T-helper 17 cell (primary cell): ENCODE data around the gene DCBLD2. TPM values are rescaled to one million over a fixed set of nuclear protein-coding genes. Genes with fewer than 3 reads are reported as not detected.

Experiments
- ATAC-seq: fragments of 150-1000 bp; cut with Tn5 transposase; 2 replicates; pipeline ENCODE4 v1.10.0; 2021; ENCODE audit warnings: mild to moderate bottlenecking, moderate library complexity
- DNase-seq, 3 donors: peaks; one replicate each; pipeline versions ENCODE4 v3.0.0 to v3.0.0-alpha.2; 2020 to 2021
- H3K9me3 ChIP-seq: one replicate; pipeline ENCODE4 v1.7.0; 2013; ENCODE audit warnings: low read length, mild to moderate bottlenecking; ENCODE audit not compliant: control insufficient read depth, poor library complexity, severe bottlenecking
- H3K27ac Mint-ChIP-seq: one replicate; pipeline ENCODE4 v1.8.0; 2022; ENCODE audit warnings: mild to moderate bottlenecking, moderate library complexity, mixed read lengths
- H3K27me3 Mint-ChIP-seq: one replicate; pipeline ENCODE4 v1.8.0; 2022; ENCODE audit warnings: mixed read lengths
- H3K36me3 Mint-ChIP-seq: one replicate; pipeline ENCODE4 v1.8.0; 2022; ENCODE audit warnings: low read depth, mixed read lengths
- H3K4me1 Mint-ChIP-seq: one replicate; pipeline ENCODE4 v1.8.0; 2022; ENCODE audit warnings: mild to moderate bottlenecking, mixed read lengths
- H3K4me3 Mint-ChIP-seq: one replicate; pipeline ENCODE4 v1.8.0; 2022; ENCODE audit warnings: mild to moderate bottlenecking, moderate library complexity, mixed read lengths
- total RNA-seq, 4 donors: library from RNA in 2 of 4; stranded (reverse) in 2 of 4; gene quantifications; one replicate each; pipeline ENCODE4 v1.2.3 and lab custom pipeline; 2022 to 2026

The DCBLD2 gene
- total RNA-seq, 2 donors from 2014 or later: 0.37 to 2.0 TPM

DNA sequence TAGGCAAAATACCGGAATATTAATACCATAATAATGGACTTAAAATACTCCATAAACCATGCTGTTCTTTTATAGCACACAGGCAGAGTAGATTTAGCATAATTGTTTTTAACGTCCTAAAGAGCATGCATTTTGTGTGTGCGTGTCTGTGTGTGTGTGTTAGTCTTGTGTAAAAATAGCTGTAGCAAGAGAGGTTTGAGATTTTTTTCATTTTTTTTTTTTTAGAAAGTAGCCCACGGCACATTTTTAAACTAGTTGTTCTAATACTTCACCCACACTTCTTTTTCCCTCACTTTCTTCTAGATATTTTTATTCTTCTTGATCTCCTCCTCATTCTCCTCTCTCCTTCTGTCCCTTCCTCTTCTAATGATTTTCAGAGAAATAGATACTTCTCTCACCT lies 145.9 kb downstream of the DCBLD2 start:
- Mint-ChIP-seq H3K27me3 (peaks cover 54% of the 10 kb centered on the region), H3K4me3 (no peak overlapping the region), H3K36me3 (peaks cover 3% of the 10 kb centered on the region), H3K27ac (no peak overlapping the region), H3K4me1 (peaks cover 3% of the 10 kb centered on the region)
- H3K9me3 ChIP-seq: no peaks in the 10 kb centered on the region
- no peak for ATAC-seq
- no peak for DNase-seq

DNA sequence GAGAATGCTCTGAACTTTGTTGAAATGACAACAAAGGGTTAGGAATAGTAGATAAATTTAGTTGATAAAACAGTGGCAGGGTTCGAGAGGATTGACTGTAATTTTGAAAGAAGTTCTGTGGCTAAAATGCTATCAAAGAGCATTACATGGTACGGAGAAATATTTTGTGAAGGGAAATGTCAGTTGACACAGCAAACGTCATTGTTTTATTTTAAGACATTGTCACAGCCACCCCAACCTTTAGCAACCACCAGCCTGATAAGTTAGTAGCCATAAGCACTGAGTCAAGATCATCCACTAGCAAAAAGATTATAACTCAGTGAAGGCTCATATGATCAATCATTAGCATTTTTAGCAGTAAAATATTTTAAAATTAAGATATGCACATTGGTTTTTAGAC lies 147.0 kb downstream of the DCBLD2 start:
- ATAC-seq: no peak

DNA sequence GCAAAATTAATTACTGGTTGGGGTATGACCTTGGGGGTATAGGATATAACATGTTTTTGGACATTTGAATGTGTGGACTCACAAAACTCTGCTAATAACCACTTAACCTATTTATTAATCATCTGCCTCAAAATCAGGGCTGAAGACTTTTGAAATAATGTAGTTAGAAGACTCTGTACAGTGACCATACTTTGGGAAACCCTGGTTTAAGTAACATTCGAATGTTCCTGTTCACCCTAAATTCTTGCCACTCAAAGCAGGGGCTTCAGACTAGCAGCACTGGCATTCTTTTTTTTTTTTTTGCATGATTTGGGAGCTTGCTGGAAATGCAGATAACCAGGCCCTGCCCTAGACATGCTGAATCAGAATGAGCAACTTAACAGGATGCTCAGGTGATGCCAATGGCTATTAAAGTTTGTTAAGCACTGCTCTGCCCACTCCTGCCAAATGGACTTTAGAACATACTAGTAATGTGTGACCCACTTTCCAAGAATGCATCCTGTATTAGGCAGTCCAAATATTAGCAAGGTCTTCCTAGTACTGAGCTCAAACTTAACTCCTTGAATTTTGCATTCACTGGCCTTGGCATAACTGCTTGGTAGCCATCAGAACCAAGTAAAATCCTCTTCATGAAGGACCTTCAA lies 151.1 kb downstream of the DCBLD2 start:
- H3K4me1 Mint-ChIP-seq: no peaks in the 10 kb centered on the region
- H3K27me3 Mint-ChIP-seq: peaks cover 41% of the 10 kb centered on the region
- H3K27ac Mint-ChIP-seq: no peak overlapping the region
- ATAC-seq (no peak), DNase-seq (no peak)
- no peaks in the 10 kb centered on the region for H3K9me3 ChIP-seq
- no peak overlapping the region for H3K4me3 Mint-ChIP-seq
- peaks cover 3% of the 10 kb centered on the region for H3K36me3 Mint-ChIP-seq

More for the DNA sequence above, 147.0 kb downstream of the DCBLD2 start:
- Mint-ChIP-seq H3K4me1 (peaks cover 3% of the 10 kb centered on the region), H3K4me3 (no peak overlapping the region), H3K27ac (no peak overlapping the region), H3K27me3 (peaks cover 50% of the 10 kb centered on the region), H3K36me3 (peaks cover 3% of the 10 kb centered on the region)
- DNase-seq: no peak
- no peaks in the 10 kb centered on the region for H3K9me3 ChIP-seq

DNA sequence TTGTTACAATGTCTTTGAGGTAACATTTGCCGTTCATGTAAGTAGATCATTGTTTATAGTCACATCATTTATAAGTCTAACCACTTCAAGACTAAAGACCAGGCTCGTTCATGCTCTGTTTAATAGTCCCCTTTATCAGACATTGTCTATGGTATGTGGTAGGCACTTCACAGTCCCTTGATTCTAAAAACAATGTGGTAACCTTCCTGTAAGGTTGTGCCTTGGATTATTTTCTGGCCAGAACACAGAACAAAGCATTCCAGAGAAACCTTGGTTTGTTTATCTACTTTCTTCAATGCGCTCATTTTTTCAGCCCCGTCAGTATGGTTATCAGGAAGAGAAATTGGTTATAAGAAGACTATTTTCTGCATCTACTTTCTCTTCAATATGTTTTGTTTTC lies 154.6 kb downstream of the DCBLD2 start:
- DNase-seq: no peak
- H3K4me3 Mint-ChIP-seq: no peak overlapping the region
- ATAC-seq: no peak
- H3K27me3 Mint-ChIP-seq: peaks cover 31% of the 10 kb centered on the region
- H3K27ac Mint-ChIP-seq: no peak overlapping the region
- H3K4me1 Mint-ChIP-seq: no peaks in the 10 kb centered on the region
- H3K9me3 ChIP-seq: no peaks in the 10 kb centered on the region
- H3K36me3 Mint-ChIP-seq: peaks cover 3% of the 10 kb centered on the region

DNA sequence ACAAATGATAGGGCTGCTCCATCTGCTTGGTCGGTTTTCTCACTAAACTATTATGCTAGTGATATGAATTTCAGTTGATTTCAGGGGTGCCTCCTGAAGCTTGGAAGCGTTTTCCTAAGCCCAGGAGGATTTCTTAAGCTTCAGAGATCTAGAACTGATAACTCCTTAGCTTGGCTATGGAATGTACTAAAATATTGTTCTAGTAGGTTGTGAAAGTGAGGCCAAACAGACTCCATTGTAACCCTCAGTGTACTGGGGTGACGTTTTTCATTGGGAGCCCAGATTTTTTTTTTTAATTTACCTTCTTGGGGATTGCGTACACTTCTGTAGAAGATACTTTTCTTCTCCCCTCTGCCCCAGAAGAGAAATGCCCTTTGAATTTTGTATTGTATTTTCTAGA lies 155.4 kb downstream of the DCBLD2 start:
- no peaks in the 10 kb centered on the region for H3K9me3 ChIP-seq
- ATAC-seq (no peak), DNase-seq (no peak)
- no peaks in the 10 kb centered on the region for H3K4me1 Mint-ChIP-seq
- no peak overlapping the region for H3K27ac Mint-ChIP-seq
- no peak overlapping the region for H3K4me3 Mint-ChIP-seq
- peaks cover 3% of the 10 kb centered on the region for H3K36me3 Mint-ChIP-seq
- H3K27me3 Mint-ChIP-seq: peaks cover 30% of the 10 kb centered on the region

Other genes with a start within 250 kb of the DCBLD2 start
- 1 to 10 TPM in 1 of 2 donors, under 1 TPM in 1; 0.99 to 3.6 TPM for gene ST3GAL6, start 138.4 kb downstream of the DCBLD2 start, total RNA-seq